Measurements from ENCODE around the gene MAPKAPK3.

Gene MAPKAPK3

GRCh38 chr3:50609071-50609762 is 7.7 kb upstream of the MAPKAPK3 start:
- DNase-seq (ENCODE audit: low read depth) = no peak

- no peak for DNase-seq (ENCODE audit: low read depth)
Measured at GRCh38 chr3:50609763-50610085, 7.2 kb upstream of the MAPKAPK3 start.

- DNase-seq (ENCODE audit: low read depth) = no peak
Measured at GRCh38 chr3:50610181-50610971, 6.6 kb upstream of the MAPKAPK3 start.

GRCh38 chr3:50610992-50611463 is 5.9 kb upstream of the MAPKAPK3 start:
- DNase-seq (ENCODE audit: low read depth) = no peak

GRCh38 chr3:50611464-50612233 is 5.3 kb upstream of the MAPKAPK3 start, which contains the start of gene CISH:
CISH (minus strand) TSS chr3:50611774; CDS start chr3:50611650, 124 bp downstream.
- no peak for DNase-seq (ENCODE audit: low read depth)

GRCh38 chr3:50612234-50612882 is 4.6 kb upstream of the MAPKAPK3 start:
- no peak for DNase-seq (ENCODE audit: low read depth)

GRCh38 chr3:50612970-50613846 is 3.7 kb upstream of the MAPKAPK3 start:
- DNase-seq (ENCODE audit: low read depth) = no peak

- DNase-seq (ENCODE audit: low read depth) = no peak
Measured at GRCh38 chr3:50615190-50615589, 1.8 kb upstream of the MAPKAPK3 start.

- peak; percentile 55 for DNase-seq (ENCODE audit: low read depth)
Measured at GRCh38 chr3:50616003-50616769, 765 bp upstream of the MAPKAPK3 start.

- DNase-seq (ENCODE audit: low read depth) = no peak
Measured at GRCh38 chr3:50616770-50617095, 218 bp upstream of the MAPKAPK3 start.

- no peak for DNase-seq (ENCODE audit: low read depth)
Measured at GRCh38 chr3:50617911-50618481, 1.0 kb downstream of the MAPKAPK3 start.

GRCh38 chr3:50620420-50620819 is 3.5 kb downstream of the MAPKAPK3 start:
- DNase-seq (ENCODE audit: low read depth) = no peak

- no peak for DNase-seq (ENCODE audit: low read depth)
Measured at GRCh38 chr3:50620820-50621219, 3.9 kb downstream of the MAPKAPK3 start.

GRCh38 chr3:50622881-50623280 is 5.9 kb downstream of the MAPKAPK3 start:
- no peak for DNase-seq (ENCODE audit: low read depth)

GRCh38 chr3:50623840-50624474 is 7.0 kb downstream of the MAPKAPK3 start:
- no peak for DNase-seq (ENCODE audit: low read depth)

- no peak for DNase-seq (ENCODE audit: low read depth)
Measured at GRCh38 chr3:50624634-50625033, 7.7 kb downstream of the MAPKAPK3 start.

GRCh38 chr3:50625231-50626182 is 8.6 kb downstream of the MAPKAPK3 start:
- no peak for DNase-seq (ENCODE audit: low read depth)

GRCh38 chr3:50626401-50626800 is 9.4 kb downstream of the MAPKAPK3 start:
- DNase-seq (ENCODE audit: low read depth) = no peak

All from non-pigmented ciliary epithelial cell (primary cell).